NCI-H2107 treated with DMSO at 0.1 percent for 48 hours (cell line): ENCODE measurements around the gene CD4.
A peak's percentile ranks its signal among the peaks of the same experiment; 100 is the strongest.
"Not testable (repeated sequence)": the region's sequence is repeated elsewhere in the genome, so short reads cannot be mapped to it uniquely, and the experiment has no call there.

ENCODE experiments used
- DNase-seq: peaks from one replicate; lab custom pipeline; 2025; ENCODE audit not compliant: unreplicated experiment; lab: John Stamatoyannopoulos, UW

CD4 gene

DNA sequence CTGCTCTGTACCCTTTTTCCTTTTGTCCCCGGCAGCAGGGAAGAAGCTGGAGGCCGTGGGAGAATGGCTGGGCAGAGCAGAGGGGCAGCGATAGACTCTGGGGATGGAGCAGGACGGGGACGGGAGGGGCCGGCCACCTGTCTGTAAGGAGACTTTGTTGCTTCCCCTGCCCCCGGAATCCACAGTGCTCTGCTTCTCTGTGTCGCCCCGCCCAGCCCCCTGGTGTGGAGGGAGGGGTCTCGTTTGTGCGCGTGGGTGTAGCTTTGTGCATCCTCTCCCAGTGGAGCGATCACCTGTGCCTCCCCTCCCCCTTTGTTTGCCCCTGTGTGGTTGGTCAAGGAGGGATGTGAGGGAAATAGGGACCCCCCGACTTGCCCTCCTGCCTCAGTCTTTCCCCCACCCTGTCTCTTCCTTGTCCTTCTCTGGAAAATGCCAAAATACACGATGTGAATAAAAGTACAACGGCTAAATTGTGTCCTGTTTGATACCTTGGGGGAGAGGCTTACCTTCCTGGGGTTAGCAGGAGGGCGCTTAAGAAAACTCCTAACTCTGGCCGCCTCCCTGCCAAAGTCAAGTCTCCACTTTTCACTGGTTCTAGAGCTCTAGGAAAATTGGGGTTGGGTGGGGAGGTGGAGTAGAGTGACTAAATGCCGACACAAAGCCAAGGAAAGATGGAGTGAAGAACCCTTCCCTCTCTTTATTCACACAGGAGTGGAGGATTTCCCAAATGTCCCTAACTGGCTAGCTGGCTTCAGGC lies 77.0 kb downstream of the CD4 start:
- no peak for DNase-seq

- no peak for DNase-seq
Observed at GRCh38 chr12:6866920-6867412, 77.6 kb downstream of the CD4 start.

DNA sequence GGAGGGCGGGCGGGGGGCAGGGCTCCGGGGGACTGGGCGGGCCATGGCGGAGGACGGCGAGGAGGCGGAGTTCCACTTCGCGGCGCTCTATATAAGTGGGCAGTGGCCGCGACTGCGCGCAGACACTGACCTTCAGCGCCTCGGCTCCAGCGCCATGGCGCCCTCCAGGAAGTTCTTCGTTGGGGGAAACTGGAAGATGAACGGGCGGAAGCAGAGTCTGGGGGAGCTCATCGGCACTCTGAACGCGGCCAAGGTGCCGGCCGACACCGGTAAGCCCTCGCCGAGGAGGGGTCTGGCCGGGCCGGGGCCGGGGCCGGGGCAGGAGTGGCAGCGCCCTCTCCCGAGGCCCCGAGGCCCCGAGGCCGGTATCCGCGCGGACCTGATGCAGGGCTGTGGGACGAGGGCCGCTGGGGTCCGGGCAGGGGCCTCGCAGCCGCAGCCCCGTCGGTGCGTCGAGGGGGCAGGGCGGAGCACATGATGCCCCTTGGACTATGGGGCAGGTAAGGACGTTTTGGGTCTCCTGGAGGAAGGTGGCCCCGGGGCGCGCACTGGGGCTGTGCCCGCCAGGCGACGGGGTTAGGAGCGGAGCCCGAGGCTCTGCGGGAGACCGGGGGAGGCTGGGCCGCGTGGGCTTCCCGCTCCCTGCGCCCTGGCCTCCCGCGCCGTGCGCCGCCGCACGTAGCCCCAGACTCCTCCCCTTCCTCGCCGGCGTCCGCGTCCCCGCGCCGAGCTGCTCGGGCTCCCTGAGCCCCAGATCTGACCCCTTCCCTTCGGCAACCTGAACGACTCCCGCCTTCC lies 78.3 kb downstream of the CD4 start, which contains the start of gene TPI1:
Gene TPI1 (plus strand): TSS at position 119 of the 798 bp plus-strand sequence. CDS start 36 bp downstream, at position 155.
- DNase-seq, result peak; percentile 64

DNA sequence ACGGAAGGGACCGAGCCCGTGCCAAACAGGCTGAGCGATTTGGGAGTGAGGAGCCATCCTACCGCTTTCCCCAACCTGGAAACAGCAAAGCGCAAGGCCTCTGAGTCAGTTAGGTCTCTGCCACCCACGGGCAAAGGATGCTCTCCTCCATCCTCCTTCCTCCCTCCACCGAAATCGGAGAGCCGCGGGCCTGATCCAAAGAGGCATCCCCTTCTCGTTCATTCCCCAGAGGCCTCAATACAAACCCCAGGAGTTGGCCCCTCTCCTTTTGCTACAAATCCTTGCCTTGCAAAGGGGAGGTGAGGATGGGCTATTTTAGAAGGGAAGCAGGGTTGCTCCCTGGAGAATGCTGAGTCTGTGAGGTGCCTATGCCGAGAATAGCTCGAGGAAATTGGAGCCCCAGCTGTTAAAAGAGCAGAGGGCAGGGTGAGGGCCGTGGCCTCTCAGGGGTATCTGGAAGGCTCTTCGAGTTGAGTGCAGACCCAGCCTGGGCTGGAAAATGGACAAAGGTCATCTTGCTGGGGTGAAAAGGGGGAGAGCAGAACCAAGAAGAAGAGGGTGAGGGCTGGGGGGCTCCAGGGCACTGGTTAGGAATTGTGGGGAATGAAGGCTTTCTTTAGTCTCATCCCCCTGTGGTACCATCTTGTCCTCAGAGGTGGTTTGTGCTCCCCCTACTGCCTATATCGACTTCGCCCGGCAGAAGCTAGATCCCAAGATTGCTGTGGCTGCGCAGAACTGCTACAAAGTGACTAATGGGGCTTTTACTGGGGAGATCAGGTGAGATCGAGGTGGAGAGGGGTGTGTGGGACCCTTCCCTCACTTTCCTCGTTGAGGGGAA lies 79.1 kb downstream of the CD4 start:
- peak; percentile 8 for DNase-seq

DNA sequence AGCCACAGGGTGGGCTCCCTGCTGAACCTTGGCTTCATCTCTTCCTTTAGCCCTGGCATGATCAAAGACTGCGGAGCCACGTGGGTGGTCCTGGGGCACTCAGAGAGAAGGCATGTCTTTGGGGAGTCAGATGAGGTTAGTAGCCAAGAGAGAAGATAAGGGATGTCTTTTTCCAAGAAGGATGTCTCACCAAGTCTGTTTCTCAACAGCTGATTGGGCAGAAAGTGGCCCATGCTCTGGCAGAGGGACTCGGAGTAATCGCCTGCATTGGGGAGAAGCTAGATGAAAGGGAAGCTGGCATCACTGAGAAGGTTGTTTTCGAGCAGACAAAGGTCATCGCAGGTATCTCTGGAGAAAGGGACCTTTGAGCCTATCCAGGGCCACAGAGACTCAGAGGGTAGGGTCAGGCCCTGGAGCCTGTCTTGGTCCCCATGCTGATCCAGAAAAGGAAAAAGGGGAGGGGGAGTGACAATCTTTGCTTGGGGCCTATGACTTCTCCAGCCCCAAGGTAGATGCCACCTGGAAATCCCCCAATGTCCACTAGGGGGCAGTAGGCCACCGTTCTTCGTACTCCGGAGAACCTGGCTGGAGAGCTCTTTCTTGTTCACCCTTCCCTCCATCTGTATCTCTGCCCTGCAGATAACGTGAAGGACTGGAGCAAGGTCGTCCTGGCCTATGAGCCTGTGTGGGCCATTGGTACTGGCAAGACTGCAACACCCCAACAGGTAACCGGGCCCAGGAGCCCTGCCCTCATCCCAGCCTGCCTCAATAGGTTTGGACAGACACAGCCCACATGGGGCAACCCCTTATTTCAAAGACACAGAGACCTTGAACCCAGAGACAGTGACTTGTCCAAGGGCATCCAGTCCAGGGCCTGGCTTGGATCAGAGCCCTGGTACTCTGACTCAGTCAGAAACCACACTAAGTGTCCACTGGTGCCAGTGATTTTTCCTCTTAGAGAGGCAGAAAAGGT lies 80.0 kb downstream of the CD4 start:
- peak; percentile 77 for DNase-seq

- DNase-seq, result not testable (repeated sequence)
Observed at GRCh38 chr12:6870304-6870703, 81.0 kb downstream of the CD4 start.
